T-helper 2 cell treated with Interferon-gamma antibody and Interleukin-4, amounts not matched to agents 5 μg/mL and 100 μg/mL, for 36 hours (primary cell): ENCODE data around the gene PAX2.
"Not testable (repeated sequence)": the region's sequence is repeated elsewhere in the genome, so short reads cannot be mapped to it uniquely, and the experiment has no call there.

Experiments
- DNase-seq: peaks from one replicate; pipeline ENCODE4 v3.0.0; 2021; ENCODE audit warnings: low spot score
- H3K27ac Mint-ChIP-seq: one replicate; pipeline ENCODE4 v1.8.0; 2021; ENCODE audit warnings: mild to moderate bottlenecking, mixed read lengths
- H3K27me3 Mint-ChIP-seq: one replicate; pipeline ENCODE4 v1.8.0; 2021; ENCODE audit warnings: low read depth, mixed read lengths
- H3K36me3 Mint-ChIP-seq: one replicate; pipeline ENCODE4 v1.8.0; 2021; ENCODE audit warnings: low read depth, mixed read lengths
- H3K4me1 Mint-ChIP-seq: one replicate; pipeline ENCODE4 v1.8.0; 2021; ENCODE audit warnings: low read depth, mixed read lengths
- H3K4me3 Mint-ChIP-seq: one replicate; pipeline ENCODE4 v1.8.0; 2022; ENCODE audit warnings: mild to moderate bottlenecking, moderate library complexity, mixed read lengths
- H3K9me3 Mint-ChIP-seq: one replicate; pipeline ENCODE4 v1.8.0; 2021; ENCODE audit warnings: mixed read lengths

PAX2 gene

DNA sequence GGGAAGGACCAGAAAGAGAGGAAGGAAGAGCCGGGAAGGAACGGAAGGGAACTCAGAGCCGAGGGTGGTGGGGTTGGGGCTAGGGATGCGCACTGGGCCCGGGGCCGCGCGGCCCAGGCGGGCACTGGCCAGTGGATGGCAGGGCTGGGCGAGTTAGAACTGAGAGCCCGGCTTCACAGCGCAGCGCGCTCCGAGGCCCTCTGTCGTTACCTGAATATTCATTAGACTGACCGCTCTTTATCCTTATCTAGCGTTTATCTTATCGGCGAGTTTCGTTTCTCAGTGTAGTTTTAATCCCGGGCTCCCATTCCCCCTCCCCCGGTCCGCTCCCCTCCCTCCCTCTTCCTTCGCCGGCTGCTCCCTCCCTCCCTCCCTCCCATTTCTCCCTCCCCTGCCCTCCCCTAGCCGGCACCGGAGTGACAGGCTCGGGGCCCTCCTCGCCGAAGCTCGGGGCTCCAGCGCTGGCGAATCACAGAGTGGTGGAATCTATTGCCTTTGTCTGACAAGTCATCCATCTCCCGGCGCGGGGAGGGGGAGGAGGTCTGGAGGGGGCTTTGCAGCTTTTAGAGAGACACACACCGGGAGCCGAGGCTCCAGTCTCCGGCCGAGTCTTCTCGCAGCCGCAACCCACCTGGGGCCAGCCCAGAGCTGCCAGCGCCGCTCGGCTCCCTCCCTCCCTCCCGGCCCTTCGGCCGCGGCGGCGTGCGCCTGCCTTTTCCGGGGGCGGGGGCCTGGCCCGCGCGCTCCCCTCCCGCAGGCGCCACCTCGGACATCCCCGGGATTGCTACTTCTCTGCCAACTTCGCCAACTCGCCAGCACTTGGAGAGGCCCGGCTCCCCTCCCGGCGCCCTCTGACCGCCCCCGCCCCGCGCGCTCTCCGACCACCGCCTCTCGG, at the start of gene PAX2:
Gene PAX2, plus strand, starts transcription at position 596 of the 895 bp plus-strand sequence. CDS start 679 bp downstream, outside the sequence.
- DNase-seq = no peak
- peaks cover 85% of the 10 kb centered on the region for H3K27me3 Mint-ChIP-seq
- peak within 1 kb of the TSS; percentile 39 for H3K4me3 Mint-ChIP-seq
- peaks cover 5% of the 10 kb centered on the region for H3K36me3 Mint-ChIP-seq
- peaks cover 11% of the 10 kb centered on the region for H3K4me1 Mint-ChIP-seq
- peak within 1 kb of the TSS; percentile 67 for H3K27ac Mint-ChIP-seq
- no peaks in the 10 kb centered on the region for H3K9me3 Mint-ChIP-seq

DNA sequence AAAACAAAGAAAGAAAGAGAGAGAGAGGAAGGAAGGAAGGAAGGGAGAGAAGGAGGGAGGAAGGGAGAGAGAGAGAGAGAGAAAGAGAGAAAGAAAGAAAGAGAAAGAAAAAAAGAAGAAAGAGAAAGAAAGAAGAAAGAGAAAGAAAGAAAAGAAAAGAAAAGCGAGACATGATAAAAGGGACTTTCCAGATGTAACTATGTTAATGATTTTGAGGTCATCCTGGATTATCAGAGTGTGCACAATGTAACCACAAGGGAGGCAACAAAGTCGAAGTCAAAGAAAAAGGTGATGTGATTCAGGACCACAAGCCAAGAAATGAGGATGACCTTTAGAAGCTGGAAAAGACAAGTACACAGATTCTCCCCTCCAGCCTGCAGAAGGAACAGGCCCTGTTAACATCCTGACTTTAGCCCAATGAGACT, 48.9 kb upstream of the PAX2 start:
- Mint-ChIP-seq H3K9me3 (no peaks in the 10 kb centered on the region), H3K4me3 (no peak overlapping the region), H3K27me3 (peaks cover 21% of the 10 kb centered on the region), H3K27ac (no peak overlapping the region), H3K4me1 (peaks cover 4% of the 10 kb centered on the region), H3K36me3 (no peaks in the 10 kb centered on the region)
- no peak for DNase-seq

DNA sequence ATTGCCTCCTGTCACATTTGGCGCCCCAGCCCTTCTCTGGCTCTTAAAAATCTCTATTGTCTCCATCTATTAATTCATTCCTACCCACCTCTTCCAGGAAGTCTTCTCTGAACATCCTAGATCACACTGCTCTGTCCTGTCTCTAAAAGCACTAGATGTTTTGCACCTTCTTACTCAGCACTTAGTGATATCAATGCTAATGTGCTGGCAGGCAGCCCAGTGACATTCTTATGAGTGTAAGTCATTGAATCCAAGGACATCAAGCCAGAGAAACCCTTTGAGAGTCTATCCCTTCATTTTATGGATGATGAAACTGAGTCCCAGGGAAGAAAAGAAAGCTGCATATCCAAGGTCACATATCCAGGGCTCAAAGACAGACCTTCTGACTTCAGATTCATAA, 48.3 kb upstream of the PAX2 start:
- H3K9me3 Mint-ChIP-seq = no peaks in the 10 kb centered on the region
- H3K27ac Mint-ChIP-seq = no peak overlapping the region
- H3K36me3 Mint-ChIP-seq = no peaks in the 10 kb centered on the region
- peaks cover 19% of the 10 kb centered on the region for H3K27me3 Mint-ChIP-seq
- no peak for DNase-seq
- H3K4me3 Mint-ChIP-seq = no peak overlapping the region
- H3K4me1 Mint-ChIP-seq = peaks cover 4% of the 10 kb centered on the region

DNA sequence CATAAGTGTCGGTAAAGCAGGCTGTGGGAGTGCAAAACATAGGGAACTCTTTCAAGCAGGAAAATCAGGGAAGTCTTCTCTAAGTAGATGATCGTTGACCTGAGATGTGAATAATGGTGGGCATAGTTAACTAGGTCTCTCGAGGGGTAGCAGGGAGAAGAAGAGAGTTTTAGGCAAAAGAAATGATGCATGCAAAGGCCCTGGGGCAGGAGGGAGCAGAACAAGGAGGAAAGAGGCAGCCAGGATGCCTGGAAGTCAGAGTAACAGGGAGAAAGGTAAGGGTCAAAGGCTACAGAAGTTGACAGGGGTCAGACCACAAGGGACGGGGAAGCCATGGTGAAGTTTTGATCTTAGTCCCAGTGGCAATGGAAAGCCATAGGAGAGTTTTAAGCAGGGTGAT, 47.8 kb upstream of the PAX2 start:
- Mint-ChIP-seq H3K36me3 (no peaks in the 10 kb centered on the region), H3K27ac (no peak overlapping the region), H3K4me1 (peaks cover 4% of the 10 kb centered on the region), H3K4me3 (no peak overlapping the region), H3K9me3 (no peaks in the 10 kb centered on the region), H3K27me3 (peaks cover 16% of the 10 kb centered on the region)
- no peak for DNase-seq

DNA sequence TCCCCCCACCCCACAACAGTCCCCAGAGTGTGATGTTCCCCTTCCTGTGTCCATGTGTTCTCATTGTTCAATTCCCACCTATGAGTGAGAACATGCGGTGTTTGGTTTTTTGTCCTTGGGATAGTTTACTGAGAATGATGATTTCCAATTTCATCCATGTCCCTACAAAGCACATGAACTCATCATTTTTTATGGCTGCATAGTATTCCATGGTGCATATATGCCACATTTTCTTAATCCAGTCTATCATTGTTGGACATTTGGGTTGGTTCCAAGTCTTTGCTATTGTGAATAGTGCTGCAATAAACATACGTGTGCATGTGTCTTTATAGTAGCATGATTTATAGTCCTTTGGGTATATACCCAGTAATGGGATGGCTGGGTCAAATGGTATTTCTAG, 43.7 kb upstream of the PAX2 start:
- H3K27me3 Mint-ChIP-seq = peaks cover 28% of the 10 kb centered on the region
- not testable (repeated sequence) for DNase-seq, H3K27ac Mint-ChIP-seq, H3K9me3 Mint-ChIP-seq, H3K4me3 Mint-ChIP-seq, H3K36me3 Mint-ChIP-seq, H3K4me1 Mint-ChIP-seq

DNA sequence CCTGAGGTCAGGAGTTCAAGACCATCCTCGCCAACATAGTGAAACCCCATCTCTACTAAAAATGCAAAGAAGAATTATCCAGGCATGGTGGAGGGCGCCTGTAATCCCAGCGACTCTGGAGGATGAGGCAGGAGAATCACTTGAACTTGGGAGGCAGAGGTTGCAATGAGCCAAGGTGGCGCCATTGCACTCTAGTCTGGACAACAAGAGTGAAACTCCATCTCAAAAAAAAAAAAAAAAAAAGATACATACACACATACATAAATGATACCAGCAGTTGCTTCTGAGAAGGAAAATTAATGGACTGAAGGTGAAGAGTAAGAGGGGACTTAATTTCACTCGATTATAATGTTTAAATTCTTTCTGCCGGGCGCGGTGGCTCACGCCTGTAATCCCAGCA, 40.2 kb upstream of the PAX2 start:
- Mint-ChIP-seq H3K36me3 (no peaks in the 10 kb centered on the region), H3K4me1 (no peaks in the 10 kb centered on the region), H3K27ac (no peak overlapping the region), H3K4me3 (no peak overlapping the region), H3K9me3 (no peaks in the 10 kb centered on the region), H3K27me3 (peaks cover 40% of the 10 kb centered on the region)
- no peak for DNase-seq

DNA sequence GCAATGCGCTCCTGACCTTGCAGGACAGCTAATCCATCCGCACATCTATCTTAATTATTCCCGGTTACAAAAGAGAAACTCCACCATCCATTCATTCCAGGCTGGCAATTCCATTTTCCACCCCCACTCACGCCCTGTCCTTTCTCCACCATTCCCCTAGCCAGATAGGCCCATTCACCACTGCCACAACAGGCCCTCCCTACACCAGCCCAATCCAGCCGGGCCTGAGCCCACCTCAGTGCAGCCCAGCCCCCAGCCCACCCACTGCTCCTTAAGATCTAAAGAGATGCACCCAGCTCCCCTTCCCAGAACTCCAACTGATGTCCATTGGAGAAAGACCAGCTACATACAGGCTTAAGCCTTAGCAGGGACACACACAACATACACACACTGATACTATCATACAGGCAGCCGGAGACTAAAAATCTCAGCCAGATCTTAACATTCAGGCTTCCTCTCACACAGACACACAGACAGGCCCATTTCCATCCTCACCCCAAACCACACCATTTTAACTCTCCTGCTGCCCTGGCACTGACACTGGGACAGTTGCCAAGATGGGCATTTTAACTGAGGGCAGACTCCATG, 38.0 kb upstream of the PAX2 start:
- H3K9me3 Mint-ChIP-seq = no peaks in the 10 kb centered on the region
- H3K27me3 Mint-ChIP-seq = peaks cover 61% of the 10 kb centered on the region
- H3K4me3 Mint-ChIP-seq = no peak overlapping the region
- no peaks in the 10 kb centered on the region for H3K4me1 Mint-ChIP-seq
- no peak overlapping the region for H3K27ac Mint-ChIP-seq
- no peak for DNase-seq
- H3K36me3 Mint-ChIP-seq = no peaks in the 10 kb centered on the region

DNA sequence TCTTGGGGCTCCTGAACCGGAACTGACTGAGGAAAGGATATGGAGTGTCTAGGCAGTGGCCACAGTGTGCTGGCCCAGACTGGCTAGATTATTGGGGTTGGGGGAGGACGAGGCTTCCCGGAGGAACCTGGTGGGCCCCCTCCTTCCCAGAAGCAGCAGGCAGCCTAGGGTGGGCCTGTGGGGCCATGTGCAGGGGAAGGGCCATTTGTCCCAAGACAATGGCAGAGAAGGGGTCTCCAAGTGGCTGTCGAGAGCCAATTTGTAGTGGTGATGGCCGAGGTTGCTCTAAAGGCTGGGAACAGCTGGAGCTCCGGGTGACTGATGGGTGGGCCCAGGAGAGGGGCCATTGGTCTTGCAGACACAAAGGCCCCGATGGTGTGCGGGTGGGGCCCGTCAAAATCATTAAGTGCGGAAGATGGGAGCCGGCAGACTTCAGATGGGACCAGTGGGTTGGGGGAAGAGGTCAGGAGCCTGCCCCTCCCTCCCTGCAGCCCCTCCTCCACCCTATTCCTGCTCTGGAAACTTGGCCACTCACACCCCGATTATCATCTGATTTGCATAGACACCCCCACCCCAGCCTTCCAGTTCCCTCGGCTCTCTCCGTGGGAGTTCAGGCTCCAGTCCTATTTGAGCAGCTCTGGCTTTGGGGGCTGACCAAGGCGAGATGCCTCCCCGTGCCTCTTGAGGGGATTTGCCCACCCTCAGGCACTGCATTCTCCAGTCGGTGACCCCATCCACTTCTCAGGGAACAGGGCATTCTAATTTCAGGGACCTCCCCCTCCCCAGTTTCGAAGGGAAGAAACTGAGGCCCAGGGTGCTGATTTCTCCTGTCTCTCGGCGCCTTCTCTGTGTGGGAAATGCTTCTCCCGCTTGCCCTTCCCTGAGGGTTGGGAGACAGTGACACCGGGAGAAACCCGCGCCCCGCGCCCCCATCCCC, 36.0 kb upstream of the PAX2 start:
- Mint-ChIP-seq H3K4me3 (no peak overlapping the region), H3K36me3 (no peaks in the 10 kb centered on the region), H3K27me3 (peaks cover 69% of the 10 kb centered on the region), H3K27ac (no peak overlapping the region), H3K9me3 (no peaks in the 10 kb centered on the region), H3K4me1 (no peaks in the 10 kb centered on the region)
- DNase-seq = no peak

DNA sequence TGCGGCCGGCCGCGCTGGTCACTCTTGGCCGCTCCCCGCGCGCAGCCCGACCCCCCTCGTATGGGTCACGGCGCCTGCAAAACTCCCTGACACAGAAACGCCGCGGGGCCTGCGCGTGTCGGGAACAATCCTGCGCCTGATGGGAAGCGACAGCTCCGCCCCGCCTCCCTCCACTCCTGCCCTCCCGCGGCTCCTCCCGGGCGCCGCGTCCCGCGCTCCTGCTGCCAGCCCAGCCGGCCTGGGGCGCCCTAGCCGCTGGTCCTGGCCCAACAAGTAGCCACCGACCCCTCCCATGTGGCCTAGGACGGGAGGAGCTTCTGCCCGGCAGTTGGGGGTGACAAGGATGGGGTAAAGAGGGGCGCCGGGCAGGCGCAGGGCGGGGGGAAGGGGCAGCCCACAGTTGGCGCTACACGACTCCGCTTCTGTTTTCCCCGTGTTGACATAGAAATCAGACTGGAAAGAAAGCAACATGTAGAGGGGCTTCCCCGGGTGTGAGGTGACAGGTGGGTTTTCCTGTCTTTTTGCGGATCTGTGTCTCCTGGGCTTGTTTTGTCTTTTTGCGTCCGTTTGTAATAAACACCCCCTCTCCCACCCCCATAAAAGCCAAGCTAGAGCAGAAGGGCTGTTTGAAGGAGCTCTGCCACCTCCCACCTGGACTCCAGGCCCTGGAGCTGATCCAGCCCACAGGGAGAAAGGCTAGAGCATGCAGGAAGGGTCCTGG, 35.1 kb upstream of the PAX2 start:
- Mint-ChIP-seq H3K27me3 (peaks cover 78% of the 10 kb centered on the region), H3K4me3 (no peak overlapping the region), H3K4me1 (peaks cover 3% of the 10 kb centered on the region), H3K27ac (no peak overlapping the region), H3K36me3 (no peaks in the 10 kb centered on the region), H3K9me3 (no peaks in the 10 kb centered on the region)
- no peak for DNase-seq

DNA sequence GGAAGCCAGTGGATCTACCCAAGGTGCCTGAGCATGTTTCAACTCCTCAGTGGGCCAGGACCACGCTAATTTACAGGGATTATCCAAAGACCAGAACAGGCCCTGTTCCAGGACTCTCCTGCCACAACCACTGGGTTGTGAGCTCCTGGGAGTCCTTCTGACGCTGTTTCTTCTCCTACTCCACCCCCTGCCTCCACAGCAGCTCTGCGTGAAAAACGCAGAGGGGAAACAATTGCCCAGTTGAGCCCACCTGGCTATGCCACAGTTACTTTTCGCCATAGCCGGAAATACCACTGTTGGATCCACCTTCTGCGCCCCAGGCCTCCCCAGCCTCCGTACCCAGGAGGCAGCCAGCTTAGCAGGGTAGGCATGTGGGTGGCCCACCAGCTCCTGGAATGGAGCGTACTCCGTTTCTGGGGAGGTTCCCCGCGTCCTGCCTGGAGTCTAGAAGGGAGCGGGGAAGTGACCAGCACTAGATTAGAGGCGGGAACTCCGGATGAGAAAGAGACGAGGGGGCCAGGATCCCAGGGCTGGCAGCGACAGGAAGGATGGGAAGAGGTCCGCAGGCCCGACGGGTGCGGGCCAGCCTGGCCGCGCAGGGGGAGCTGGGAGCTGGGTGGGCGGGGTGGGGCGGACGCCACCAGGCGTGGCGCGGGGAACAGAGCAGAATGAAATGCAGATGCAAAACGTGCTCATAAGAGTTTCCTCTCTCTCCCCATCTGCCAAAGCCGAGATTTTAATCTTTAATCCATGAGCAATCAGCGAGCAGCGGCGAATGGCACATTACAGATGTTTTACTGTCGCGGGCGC, 32.1 kb upstream of the PAX2 start:
- peaks cover 4% of the 10 kb centered on the region for H3K4me1 Mint-ChIP-seq
- H3K9me3 Mint-ChIP-seq = no peaks in the 10 kb centered on the region
- no peak for DNase-seq
- H3K4me3 Mint-ChIP-seq = no peak overlapping the region
- H3K27me3 Mint-ChIP-seq = peaks cover 85% of the 10 kb centered on the region
- no peak overlapping the region for H3K27ac Mint-ChIP-seq
- H3K36me3 Mint-ChIP-seq = no peaks in the 10 kb centered on the region

DNA sequence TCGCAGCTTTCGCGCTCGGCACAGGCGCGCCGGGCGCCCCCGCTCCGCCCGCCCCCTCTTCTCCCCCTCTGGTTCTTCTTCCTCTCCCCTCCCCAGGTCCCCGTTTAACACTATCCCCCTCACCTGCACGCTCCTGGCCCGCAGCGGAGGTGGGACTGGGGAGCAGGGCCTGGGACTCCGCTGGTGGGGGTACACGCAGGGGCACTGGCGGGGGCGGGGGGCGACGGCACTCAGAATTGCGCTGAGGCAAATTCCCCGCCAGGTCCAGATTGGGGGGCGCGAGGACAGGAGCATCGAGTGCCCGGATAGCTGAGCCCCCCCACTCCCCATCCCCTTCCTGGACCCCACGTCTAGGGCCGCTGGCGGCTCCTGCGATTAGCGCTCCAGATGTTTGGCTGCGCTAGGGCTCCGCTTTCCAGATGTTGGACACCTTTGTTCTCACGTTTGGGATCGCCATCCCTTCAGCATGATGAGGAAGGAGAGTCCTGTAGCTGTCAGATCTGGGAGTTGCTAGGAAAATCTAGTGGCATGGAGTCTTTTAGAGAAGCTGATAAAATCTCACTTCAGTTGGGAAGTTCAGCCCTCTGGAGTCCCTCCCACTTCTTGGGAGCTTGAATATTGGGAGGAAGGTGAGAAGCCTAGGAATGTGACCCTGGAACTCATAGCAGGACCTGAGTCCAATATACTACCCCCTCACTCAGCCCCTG, 31.4 kb upstream of the PAX2 start:
- peaks cover 4% of the 10 kb centered on the region for H3K4me1 Mint-ChIP-seq

DNA sequence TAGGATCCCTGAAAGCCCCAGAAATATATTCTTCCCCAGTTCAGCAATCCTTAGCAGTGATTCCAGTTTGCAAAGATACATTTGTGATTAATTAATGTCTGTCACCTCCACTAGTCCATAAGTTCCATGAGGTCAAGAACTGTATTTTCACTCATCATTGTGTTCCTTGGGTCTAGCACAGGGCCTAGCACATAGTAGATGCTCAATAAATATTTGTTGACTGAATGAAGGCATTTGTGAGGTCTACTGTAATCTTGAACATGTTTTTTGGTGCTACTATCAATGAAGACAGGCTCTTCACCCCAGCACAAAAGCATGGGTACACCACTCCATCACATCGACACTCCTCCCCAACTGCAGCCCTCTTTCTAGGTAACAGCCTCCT, 30.8 kb upstream of the PAX2 start:
- Mint-ChIP-seq H3K27ac (no peak overlapping the region), H3K9me3 (no peaks in the 10 kb centered on the region), H3K27me3 (peaks cover 85% of the 10 kb centered on the region), H3K36me3 (no peaks in the 10 kb centered on the region), H3K4me1 (peaks cover 4% of the 10 kb centered on the region), H3K4me3 (no peak overlapping the region)
- DNase-seq = no peak

More for the DNA sequence above, 31.4 kb upstream of the PAX2 start:
- peaks cover 85% of the 10 kb centered on the region for H3K27me3 Mint-ChIP-seq
- no peak overlapping the region for H3K27ac Mint-ChIP-seq
- no peak overlapping the region for H3K4me3 Mint-ChIP-seq
- no peaks in the 10 kb centered on the region for H3K36me3 Mint-ChIP-seq
- H3K9me3 Mint-ChIP-seq = no peaks in the 10 kb centered on the region
- DNase-seq = no peak
